Adipose tissue (tissue), 3 donors: Measurements from ENCODE around the gene CXCR4. TPM values are rescaled to one million over a fixed set of nuclear protein-coding genes. Genes with fewer than 3 reads are reported as not detected.

ENCODE experiments used
- H3K27ac ChIP-seq: one replicate; pipeline ENCODE4 v1.5.1; 2013; ENCODE audit warnings: low read depth, low read length
- WGBS, 3 donors: extraction: QIAGEN DNeasy Blood & Tissue Kit; methylation state at CpG; one replicate each; pipeline ENCODE4 v1.1.7; 2013; 5-methylcytosine and 5-hydroxymethylcytosine counted together
- polyA plus RNA-seq, 3 donors: library from polyadenylated mRNA; stranded (reverse); fragments of 200-250 nt; gene quantifications; one replicate each; pipeline ENCODE4 v1.2.3, GENCODE V29; 2013
- donor health status: healthy with polysubstance abuse.
- donor health status: Bipolar disorder and iron deficiency.
- donor health status: healthy.

The CXCR4 gene
- 1 to 10 TPM; 7.3 to 9.2 (median 8.1) TPM for polyA plus RNA-seq

- H3K27ac ChIP-seq = no peak within 1 kb of the TSS
- 1% methylated on average over 49 to 50 of the region's 50 CpGs for WGBS, 3 donors
Observed at GRCh38 chr2:136117909-136118818, at the start of gene CXCR4. Gene CXCR4 (minus strand): TSS chr2:136118149. CDS start chr2:136118060, 89 bp downstream.

GRCh38 chr2:136164280-136164776, 46.4 kb upstream of the CXCR4 start:
- 83 to 96% (median 93%) methylated on average over 5 of the region's 5 CpGs for WGBS, 3 donors
- no peak overlapping the region for H3K27ac ChIP-seq

- 5 to 10% (median 9%) methylated on average over 1 of the region's 1 CpG for WGBS, 3 donors
- H3K27ac ChIP-seq = no peak overlapping the region
Observed at GRCh38 chr2:136162438-136162837, 44.5 kb upstream of the CXCR4 start.

GRCh38 chr2:136156411-136156810, 38.5 kb upstream of the CXCR4 start:
- H3K27ac ChIP-seq = no peak overlapping the region
- 59 to 75% (median 74%) methylated on average over 1 of the region's 1 CpG for WGBS, 3 donors

DNA sequence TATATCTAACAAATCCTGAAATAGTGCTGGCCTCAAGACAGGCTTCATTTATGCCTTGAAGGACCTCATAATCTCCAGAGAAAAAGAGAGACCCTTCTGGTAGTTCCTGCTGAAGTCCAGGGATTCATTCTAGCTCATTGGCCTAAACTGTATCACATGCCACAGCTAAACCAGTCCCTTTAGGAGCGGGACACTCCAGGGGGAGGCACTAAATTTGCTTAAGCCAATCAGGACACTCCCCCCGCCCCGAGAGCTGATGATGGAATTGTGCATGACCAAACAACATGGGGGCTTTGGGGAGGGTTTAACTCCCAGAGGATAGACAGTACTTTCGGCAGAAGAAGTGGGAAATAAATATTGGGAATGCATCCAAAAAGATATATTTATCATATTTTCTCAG, 36.4 kb upstream of the CXCR4 start:
- 75 to 83% (median 77%) methylated on average over 4 of the region's 4 CpGs for WGBS, 3 donors
- no peak overlapping the region for H3K27ac ChIP-seq

- WGBS, 3 donors = 73 to 82% (median 82%) methylated on average over 7 of the region's 7 CpGs
- H3K27ac ChIP-seq = no peak overlapping the region
Observed at GRCh38 chr2:136151021-136151971, 33.3 kb upstream of the CXCR4 start.

GRCh38 chr2:136149011-136149410, 31.1 kb upstream of the CXCR4 start:
- H3K27ac ChIP-seq = no peak overlapping the region
- 42 to 87% (median 53%) methylated on average over 1 of the region's 1 CpG for WGBS, 3 donors

GRCh38 chr2:136146564-136146963, 28.6 kb upstream of the CXCR4 start:
- no peak overlapping the region for H3K27ac ChIP-seq

GRCh38 chr2:136143603-136144451, 25.9 kb upstream of the CXCR4 start:
- no peak overlapping the region for H3K27ac ChIP-seq
- WGBS, 3 donors = 54 to 70% (median 70%) methylated on average over 6 of the region's 6 CpGs

GRCh38 chr2:136141510-136142149, 23.7 kb upstream of the CXCR4 start:
- 19 to 40% (median 26%) methylated on average over 7 of the region's 7 CpGs for WGBS, 3 donors
- no peak overlapping the region for H3K27ac ChIP-seq

- H3K27ac ChIP-seq = no peak overlapping the region
- WGBS, 3 donors = 67 to 82% (median 67%) methylated on average over 3 of the region's 3 CpGs
Observed at GRCh38 chr2:136139631-136140030, 21.7 kb upstream of the CXCR4 start.

GRCh38 chr2:136137982-136138381, 20.0 kb upstream of the CXCR4 start:
- H3K27ac ChIP-seq = no peak overlapping the region
- 82 to 85% (median 83%) methylated on average over 4 of the region's 4 CpGs for WGBS, 3 donors

- no peak overlapping the region for H3K27ac ChIP-seq
- 67 to 93% (median 86%) methylated on average over 1 of the region's 1 CpG for WGBS, 3 donors
Observed at GRCh38 chr2:136136931-136137330, 19.0 kb upstream of the CXCR4 start.

GRCh38 chr2:136135921-136136906, 18.3 kb upstream of the CXCR4 start:
- no peak overlapping the region for H3K27ac ChIP-seq
- WGBS, 3 donors = 46 to 73% (median 47%) methylated on average over 8 of the region's 8 CpGs

- H3K27ac ChIP-seq = no peak overlapping the region
Observed at GRCh38 chr2:136135462-136135861, 17.5 kb upstream of the CXCR4 start.

DNA sequence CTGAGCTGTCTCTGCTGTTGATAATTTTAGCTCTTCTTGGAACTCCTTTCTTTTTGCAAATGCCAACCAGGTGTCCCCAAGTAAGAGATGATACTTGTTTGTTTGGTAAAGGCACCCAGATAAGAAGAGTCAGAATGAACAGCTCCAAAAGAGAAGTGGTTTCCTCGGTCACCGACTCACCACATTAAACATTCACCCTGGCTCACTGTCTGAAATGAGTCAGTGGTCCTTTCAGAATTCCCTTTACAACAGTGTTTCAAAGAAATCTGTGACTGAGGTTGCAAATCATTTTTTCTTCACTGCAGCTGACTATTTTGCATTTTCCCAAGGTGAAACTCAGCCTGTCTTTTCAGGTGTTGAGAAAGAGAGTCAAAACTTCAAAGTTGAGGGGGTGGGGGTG, 16.2 kb upstream of the CXCR4 start:
- H3K27ac ChIP-seq = no peak overlapping the region
- 48 to 69% (median 58%) methylated on average over 2 of the region's 2 CpGs for WGBS, 3 donors

GRCh38 chr2:136133586-136133985, 15.6 kb upstream of the CXCR4 start:
- no peak overlapping the region for H3K27ac ChIP-seq
- 77 to 96% (median 95%) methylated on average over 5 of the region's 5 CpGs for WGBS, 3 donors
